GM12873 (cell line): ENCODE measurements around the gene CMTM8.

ENCODE experiments used
- CTCF ChIP-seq: IDR thresholded peaks from 2 replicates; pipeline ENCODE4 v1.5.1; 2012; ENCODE audit warnings: low read depth, mild to moderate bottlenecking, moderate library complexity, low read length, control low read depth; ENCODE audit not compliant: insufficient read depth; ENCODE audit errors: missing control alignments

The CMTM8 gene, protein sequence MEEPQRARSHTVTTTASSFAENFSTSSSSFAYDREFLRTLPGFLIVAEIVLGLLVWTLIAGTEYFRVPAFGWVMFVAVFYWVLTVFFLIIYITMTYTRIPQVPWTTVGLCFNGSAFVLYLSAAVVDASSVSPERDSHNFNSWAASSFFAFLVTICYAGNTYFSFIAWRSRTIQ

GRCh38 chr3:32238453-32239306, at the start of gene CMTM8:
TSS of gene CMTM8 (plus strand) at chr3:32238680. CDS start at chr3:32238973, 293 bp downstream.
- no peak for TF ChIP-seq CTCF

DNA sequence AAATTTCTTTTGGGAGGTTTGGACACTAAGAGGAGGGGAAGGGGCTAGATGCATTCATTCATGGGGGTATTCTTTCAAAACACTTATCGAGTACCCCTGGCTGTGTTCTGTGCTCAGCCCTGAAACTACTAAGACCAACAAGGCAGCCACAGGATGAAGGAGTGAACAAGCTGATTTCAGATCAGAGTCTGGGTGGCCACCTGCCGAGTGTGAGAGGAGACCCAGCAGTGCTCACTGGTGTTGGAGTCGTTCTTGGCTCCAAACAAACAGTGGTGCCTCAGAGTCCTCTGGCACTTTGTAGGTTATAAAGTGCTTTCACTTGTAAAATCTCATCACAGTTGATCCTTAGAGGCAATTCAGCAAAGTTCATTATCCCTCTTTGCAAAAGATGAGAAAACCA, 48.8 kb upstream of the CMTM8 start:
- TF ChIP-seq CTCF = no peak

GRCh38 chr3:32193101-32193500, 45.4 kb upstream of the CMTM8 start:
- TF ChIP-seq CTCF = no peak

DNA sequence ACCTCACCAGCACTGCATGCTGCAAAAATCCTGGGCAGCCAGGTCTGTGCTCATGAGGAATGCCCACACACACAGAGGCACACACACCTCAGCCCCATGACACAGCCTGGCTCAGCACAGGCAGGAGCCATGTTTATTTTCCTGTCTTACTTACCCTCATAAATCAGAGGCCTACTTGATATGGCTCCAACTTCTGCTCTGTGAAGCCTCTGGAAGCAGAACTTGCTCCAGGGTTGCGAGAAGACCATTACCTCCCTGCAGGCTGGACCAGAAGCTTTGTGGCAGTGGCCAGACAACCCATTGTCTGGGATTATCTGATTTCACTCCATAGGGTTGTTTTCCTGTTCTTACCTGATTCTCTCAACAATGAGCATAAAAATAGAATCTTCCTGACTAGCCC, 43.8 kb upstream of the CMTM8 start:
- no peak for TF ChIP-seq CTCF

DNA sequence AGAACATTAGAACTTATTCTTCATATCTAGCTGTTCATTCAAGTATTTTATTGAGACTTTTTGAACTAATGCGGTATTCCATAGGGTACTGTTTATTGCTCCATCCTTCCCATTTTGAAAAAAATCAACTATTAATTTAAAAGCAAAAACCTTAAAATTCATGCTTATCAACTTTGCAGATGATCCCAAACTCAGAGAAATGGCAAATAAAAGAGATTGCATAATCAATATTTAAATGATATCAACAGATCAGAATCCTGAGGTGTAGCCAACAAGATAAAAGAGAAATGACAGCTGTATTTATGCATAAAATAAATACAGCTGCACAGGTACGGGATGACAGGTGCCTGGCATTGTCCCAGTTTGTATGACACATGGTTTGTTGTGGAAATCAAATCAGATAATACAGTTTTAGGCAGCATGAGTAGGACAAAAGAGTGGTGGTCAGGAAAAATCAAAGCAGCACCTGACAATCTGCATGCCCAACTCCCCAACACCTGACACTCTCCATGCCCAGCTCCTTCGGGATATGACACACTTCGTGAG, 42.4 kb upstream of the CMTM8 start:
- no peak for TF ChIP-seq CTCF

- no peak for TF ChIP-seq CTCF
Measured at GRCh38 chr3:32197991-32198390, 40.5 kb upstream of the CMTM8 start.

- no peak for TF ChIP-seq CTCF
Measured at GRCh38 chr3:32198714-32199113, 39.8 kb upstream of the CMTM8 start.
